HTR-8/SVneo (cell line): ENCODE measurements around the gene TAMM41.
"Not testable (repeated sequence)": the region's sequence is repeated elsewhere in the genome, so short reads cannot be mapped to it uniquely, and the experiment has no call there.

ENCODE experiments used
- DNase-seq: peaks from one replicate; pipeline ENCODE4 v3.0.0; 2011; ENCODE audit warnings: low spot score, mixed read lengths; ENCODE audit not compliant: insufficient read length
- FAIRE-seq: peaks from 2 replicates; lab custom pipeline; 2011; peaks lifted over from hg19 to GRCh38; lab: Jason Lieb, UNC

The TAMM41 gene

GRCh38 chr3:11818033-11818432, 28.7 kb downstream of the TAMM41 start:
- DNase-seq (peak; percentile 68), FAIRE-seq (no peak)

GRCh38 chr3:11815111-11815510, 31.6 kb downstream of the TAMM41 start:
- no peak for DNase-seq
- no peak for FAIRE-seq

GRCh38 chr3:11814663-11815062, 32.0 kb downstream of the TAMM41 start:
- FAIRE-seq (no peak), DNase-seq (no peak)

- FAIRE-seq = no peak
These were observed 36.4 kb downstream of the TAMM41 start for GRCh38 chr3:11810276-11810675.

GRCh38 chr3:11808231-11808630, 38.5 kb downstream of the TAMM41 start:
- no peak for FAIRE-seq
- DNase-seq = no peak

More at GRCh38 chr3:11810276-11810675, 36.4 kb downstream of the TAMM41 start:
- DNase-seq = no peak

- FAIRE-seq (no peak), DNase-seq (no peak)
These were observed 39.0 kb downstream of the TAMM41 start for GRCh38 chr3:11807686-11808085.

GRCh38 chr3:11805716-11806115, 41.0 kb downstream of the TAMM41 start:
- FAIRE-seq (no peak), DNase-seq (no peak)

DNA sequence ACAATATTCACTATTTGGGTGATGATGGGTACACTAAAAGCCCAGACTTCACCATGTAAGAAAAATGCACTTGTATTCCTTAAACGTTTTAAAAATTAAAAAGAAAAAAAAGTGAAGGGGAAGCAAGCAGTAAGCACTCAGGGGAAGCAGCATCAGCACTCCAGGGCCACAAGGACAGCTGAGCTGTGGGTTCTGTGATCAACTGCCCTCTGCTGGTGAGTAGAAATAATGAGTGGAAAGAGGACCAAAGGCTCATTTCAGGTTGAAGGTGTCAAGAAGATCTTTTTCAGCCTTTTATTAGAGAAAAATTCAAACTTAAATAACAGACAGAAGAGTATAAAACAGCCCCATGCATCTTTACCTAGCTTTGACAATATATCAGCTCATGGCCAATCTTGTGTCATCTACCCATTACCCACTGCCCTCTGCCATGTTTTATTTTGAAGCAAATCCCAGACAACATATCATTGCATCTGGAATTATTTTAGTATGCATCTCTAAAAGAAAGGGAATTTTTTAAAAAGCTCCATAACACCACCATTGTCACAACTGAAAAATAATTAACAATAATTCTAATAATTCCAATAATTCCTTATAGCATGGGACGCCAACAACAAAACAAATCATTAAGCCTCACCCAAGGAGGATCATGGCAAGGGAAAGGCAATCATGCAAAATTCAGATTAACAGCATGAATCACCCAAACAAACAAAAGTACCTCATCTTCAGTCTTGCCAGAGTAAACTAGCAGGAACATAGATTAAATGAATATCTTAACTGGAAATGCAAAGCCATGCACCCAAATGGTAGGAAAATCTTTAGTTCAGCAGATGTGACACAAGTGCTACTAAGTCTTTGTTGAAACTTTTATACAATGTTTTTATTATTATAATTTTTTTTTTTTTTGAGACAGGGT, 42.5 kb downstream of the TAMM41 start:
- FAIRE-seq = no peak
- DNase-seq = peak; percentile 61

DNA sequence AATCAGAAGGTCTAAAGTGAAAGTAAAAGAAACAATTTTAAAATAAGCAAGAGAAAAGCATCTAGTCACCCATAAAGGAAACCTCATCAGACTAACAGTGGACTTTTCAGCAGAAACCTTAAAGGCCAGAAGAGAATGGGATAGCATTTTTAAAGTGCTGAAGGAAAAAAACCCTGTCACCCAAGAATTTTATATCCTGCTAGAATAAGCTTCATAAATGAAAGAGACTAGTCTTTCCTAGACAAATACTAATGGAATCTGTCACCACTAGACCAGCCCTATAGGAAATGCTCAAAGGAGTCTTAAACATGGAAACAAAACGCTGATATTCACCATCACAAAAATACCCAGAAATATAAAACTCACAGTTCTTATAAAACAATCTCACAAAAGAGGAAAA, 46.9 kb downstream of the TAMM41 start:
- no peak for DNase-seq
- FAIRE-seq = no peak

- no peak for DNase-seq
- no peak for FAIRE-seq
These were observed 51.8 kb downstream of the TAMM41 start for GRCh38 chr3:11794927-11795326.

DNA sequence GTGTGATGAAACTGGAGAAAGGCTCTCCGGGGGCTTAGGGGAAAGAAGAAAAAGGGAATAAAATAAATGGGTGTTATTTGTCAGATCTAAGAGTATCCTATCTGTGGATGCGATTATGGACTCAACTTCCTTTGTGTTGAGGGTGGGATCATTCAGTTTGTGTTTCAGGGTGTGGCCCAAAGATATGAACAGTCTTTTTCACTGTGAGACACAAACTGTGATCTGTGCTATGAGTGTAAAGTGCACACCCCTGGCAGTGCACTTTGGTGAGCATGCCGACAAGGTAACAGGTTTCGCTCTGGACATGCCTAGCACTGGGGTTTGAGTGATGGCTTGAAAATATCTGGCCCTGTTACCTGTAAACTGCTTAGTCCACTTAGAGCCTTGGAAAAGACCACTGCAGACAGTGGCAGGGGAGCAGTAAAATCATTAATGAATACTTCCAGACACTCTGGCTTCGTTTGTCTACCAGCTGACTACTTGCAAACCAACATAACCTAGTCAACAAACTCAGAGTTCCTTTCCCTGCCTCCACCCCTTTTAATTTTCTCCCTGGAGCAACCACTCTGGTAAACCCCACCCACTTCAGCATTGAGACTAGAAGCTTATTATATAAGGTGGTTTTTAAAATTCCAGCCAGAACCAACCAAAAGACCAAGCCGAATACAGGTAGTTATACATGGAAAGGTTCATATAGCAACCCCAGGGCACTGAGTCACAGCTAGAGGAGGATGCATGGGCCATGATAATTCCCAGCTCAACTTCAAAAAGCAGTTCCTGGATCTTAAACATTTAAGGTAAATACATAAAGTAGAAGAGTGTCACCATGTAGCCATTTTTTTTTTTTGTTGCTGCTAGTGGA, 55.1 kb downstream of the TAMM41 start:
- no peak for FAIRE-seq
- DNase-seq = no peak

- DNase-seq (no peak), FAIRE-seq (no peak)
These were observed 57.3 kb downstream of the TAMM41 start for GRCh38 chr3:11789412-11789811.

- DNase-seq = no peak
- FAIRE-seq = no peak
These were observed 61.7 kb downstream of the TAMM41 start for GRCh38 chr3:11784971-11785377.

DNA sequence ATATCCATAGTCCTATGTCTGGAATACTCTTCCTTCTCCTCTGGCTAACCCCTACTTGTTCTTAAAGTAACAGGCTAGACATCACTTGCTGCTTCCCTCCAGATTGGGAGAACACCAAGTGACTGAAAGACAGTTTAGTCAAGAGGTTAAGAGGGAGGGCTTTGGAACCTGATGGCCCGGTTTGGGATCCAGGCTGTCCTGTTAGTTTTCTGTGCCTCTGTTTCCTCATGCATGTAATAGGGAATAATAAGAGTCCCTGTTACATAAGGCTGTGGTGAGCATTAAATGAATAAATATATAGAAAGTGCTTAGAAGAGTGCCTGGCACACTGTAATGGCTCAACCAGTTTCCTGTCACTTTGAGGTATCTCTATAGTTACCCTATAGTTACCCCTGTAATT, 66.3 kb downstream of the TAMM41 start:
- FAIRE-seq (no peak), DNase-seq (no peak)

GRCh38 chr3:11779626-11780025, 67.1 kb downstream of the TAMM41 start:
- no peak for FAIRE-seq
- no peak for DNase-seq

GRCh38 chr3:11778248-11778647, 68.4 kb downstream of the TAMM41 start:
- FAIRE-seq = no peak

GRCh38 chr3:11776346-11776745, 70.3 kb downstream of the TAMM41 start:
- DNase-seq = no peak
- FAIRE-seq = no peak

More at GRCh38 chr3:11778248-11778647, 68.4 kb downstream of the TAMM41 start:
- DNase-seq = no peak

GRCh38 chr3:11775493-11775892, 71.2 kb downstream of the TAMM41 start:
- DNase-seq (no peak), FAIRE-seq (no peak)

DNA sequence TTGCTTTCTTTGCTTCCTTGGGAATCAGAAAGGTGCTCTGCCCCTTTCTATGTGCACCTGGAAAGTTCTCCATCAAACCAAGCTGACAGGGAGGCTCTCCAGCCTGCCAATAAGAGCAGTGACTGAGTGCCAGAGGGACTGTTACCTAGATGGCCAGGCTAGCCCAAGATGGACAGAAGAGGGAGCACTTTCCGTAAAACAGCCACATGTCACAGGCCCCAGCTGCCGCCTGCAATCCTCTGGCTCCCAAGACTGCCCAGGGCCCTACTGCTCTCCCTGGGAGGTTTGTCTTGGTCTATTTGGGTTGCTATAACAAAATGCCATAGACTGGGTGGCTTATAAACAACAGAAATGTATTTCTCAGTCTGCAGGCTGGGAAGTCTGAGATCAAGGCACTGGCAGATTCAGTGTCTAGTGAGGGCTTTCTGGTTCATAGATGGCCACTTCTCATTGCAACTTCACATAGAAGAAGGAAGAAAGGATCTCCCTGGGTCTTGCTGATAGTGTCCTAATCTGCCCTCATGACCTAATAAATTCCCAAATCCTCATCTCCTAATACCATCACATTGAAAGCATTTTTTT, 72.3 kb downstream of the TAMM41 start:
- DNase-seq (peak; percentile 69), FAIRE-seq (no peak)

GRCh38 chr3:11771931-11772330, 74.8 kb downstream of the TAMM41 start:
- DNase-seq, FAIRE-seq: not testable (repeated sequence)
